Activated B cell treated with CpG ODN at 0.5 μM for 24 hours (primary cell): ENCODE results near the gene SAP30L. TPM values are rescaled to one million over a fixed set of nuclear protein-coding genes. Genes with fewer than 3 reads are reported as not detected.
A peak's percentile ranks its signal among the peaks of the same experiment; 100 is the strongest.

Experiments
- ATAC-seq: fragments of 200-7000 bp; cut with Tn5 transposase; one replicate; pipeline ENCODE4 v1.10.0; 2021; ENCODE audit warnings: low read depth, mild to moderate bottlenecking, moderate library complexity
- CTCF ChIA-PET: fragments of 350-600 bp; sonication (Branson Sonifier 250); formaldehyde crosslinking; loops from one replicate; lab custom pipeline; 2021; ENCODE audit warnings: antibody characterized with exemption; lab: Charles Lee
- POLR2A ChIA-PET: fragments of 350-600 bp; sonication (Branson Sonifier 250); formaldehyde crosslinking; loops from one replicate; lab custom pipeline; 2021; ENCODE audit warnings: antibody characterized with exemption; lab: Charles Lee
- DNase-seq: peaks from one replicate; pipeline ENCODE4 v3.0.0; 2022
- H3K27ac Mint-ChIP-seq: one replicate; pipeline ENCODE4 v1.8.0; 2020; ENCODE audit warnings: mixed read lengths
- H3K27me3 Mint-ChIP-seq: one replicate; pipeline ENCODE4 v1.8.0; 2021; ENCODE audit warnings: mixed read lengths
- H3K36me3 Mint-ChIP-seq: one replicate; pipeline ENCODE4 v1.8.0; 2021; ENCODE audit warnings: low read depth, mixed read lengths
- H3K4me1 Mint-ChIP-seq: one replicate; pipeline ENCODE4 v1.8.0; 2021; ENCODE audit warnings: mixed read lengths
- H3K4me3 Mint-ChIP-seq: one replicate; pipeline ENCODE4 v1.8.0; 2020; ENCODE audit warnings: mild to moderate bottlenecking, mixed read lengths
- H3K9me3 Mint-ChIP-seq: one replicate; pipeline ENCODE4 v1.8.0; 2020; ENCODE audit warnings: mixed read lengths
- intact Hi-C: fragments of 100-400 bp; cut with micrococcal nuclease; formaldehyde crosslinking; loops from one replicate; pipeline ENCODE4 v1.15.1; 2024
- total RNA-seq: library from RNA; stranded (reverse); gene quantifications from 2 replicates; pipeline ENCODE4 v1.2.3, GENCODE V29; 2022
- TF ChIP-seq, protein P1 (sequence below): fragments of 200-600 bp; IDR thresholded peaks from one replicate; pipeline ENCODE4 v1.8.0; 2022; ENCODE audit warnings: antibody characterized with exemption, mild to moderate bottlenecking

The SAP30L gene
- total RNA-seq, 1 donor from 2014 or later = 28.9 TPM

DNA sequence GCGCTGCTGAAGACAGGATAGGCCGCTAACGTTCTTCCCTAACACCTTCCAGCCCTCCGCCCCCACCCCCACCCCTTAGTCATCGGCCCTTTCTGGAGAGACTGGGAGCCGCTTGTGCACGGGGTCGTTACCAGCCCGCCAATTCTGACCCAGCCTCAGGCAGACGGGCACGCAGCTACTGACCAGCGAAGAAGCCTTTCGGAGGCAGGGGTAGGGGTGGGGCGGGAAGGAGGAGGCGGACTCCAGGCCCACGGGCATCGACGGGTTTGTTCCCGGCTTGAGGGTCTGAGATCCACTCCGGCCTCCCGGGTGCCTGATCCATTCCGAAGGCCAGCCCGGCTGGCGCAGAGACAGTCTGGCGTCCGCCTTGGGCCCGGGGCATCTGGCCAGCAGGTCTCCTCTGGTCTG is 33.0 kb downstream of the SAP30L start:
- no peak for DNase-seq
- no peaks in the 10 kb centered on the region for H3K9me3 Mint-ChIP-seq
- peaks cover 79% of the 10 kb centered on the region for H3K27me3 Mint-ChIP-seq
- intact Hi-C loops = no loop called here
- H3K4me3 Mint-ChIP-seq = no peak overlapping the region
- H3K27ac Mint-ChIP-seq = no peak overlapping the region
- ATAC-seq = no peak
- H3K36me3 Mint-ChIP-seq = no peaks in the 10 kb centered on the region
- CTCF ChIA-PET = interaction anchor here (0.6 kb wide), 1 partner anchor 89 kb away, joined by 3 read pairs; no protein-coding TSS in a partner anchor
- POLR2A ChIA-PET = no interaction called here
- peaks cover 56% of the 10 kb centered on the region for H3K4me1 Mint-ChIP-seq
- TF ChIP-seq, protein P1, sequence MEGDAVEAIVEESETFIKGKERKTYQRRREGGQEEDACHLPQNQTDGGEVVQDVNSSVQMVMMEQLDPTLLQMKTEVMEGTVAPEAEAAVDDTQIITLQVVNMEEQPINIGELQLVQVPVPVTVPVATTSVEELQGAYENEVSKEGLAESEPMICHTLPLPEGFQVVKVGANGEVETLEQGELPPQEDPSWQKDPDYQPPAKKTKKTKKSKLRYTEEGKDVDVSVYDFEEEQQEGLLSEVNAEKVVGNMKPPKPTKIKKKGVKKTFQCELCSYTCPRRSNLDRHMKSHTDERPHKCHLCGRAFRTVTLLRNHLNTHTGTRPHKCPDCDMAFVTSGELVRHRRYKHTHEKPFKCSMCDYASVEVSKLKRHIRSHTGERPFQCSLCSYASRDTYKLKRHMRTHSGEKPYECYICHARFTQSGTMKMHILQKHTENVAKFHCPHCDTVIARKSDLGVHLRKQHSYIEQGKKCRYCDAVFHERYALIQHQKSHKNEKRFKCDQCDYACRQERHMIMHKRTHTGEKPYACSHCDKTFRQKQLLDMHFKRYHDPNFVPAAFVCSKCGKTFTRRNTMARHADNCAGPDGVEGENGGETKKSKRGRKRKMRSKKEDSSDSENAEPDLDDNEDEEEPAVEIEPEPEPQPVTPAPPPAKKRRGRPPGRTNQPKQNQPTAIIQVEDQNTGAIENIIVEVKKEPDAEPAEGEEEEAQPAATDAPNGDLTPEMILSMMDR = no peak

DNA sequence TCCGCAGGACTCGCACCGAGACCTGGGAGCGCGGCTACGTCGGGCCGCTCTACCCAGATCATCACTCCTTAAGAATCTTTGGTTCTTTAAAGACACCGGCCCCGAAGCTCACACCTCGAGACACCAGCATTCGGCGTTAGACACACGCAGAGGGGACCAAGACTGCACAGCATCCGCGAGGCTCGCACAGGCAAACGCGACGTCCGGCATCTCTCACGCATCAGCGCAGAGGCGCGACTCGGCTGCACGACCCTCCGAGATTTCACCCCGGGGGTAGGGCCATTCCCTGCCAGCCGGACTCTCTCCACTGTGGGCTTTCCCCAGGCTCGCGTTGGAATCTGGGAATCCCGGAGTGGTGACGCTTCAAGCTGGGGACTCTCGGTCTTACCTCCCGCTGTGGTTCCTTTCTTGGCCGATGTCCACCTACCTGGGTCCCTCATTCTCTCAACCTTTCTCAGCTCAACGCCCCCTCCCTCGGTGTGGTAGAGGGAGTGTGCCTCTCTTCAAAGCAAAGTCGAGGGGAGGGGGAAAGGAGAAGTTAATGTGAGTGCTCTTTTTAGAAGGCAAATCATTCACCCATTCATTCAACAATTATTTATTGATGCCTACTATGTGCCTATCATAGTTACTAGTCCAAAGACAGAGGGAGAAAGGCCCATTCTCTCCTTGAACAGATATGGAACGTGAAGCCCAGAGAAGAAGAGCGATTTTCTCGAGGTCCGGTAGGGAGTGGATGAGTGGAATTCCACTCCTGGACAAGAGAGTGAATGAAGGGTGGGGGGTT is 33.6 kb downstream of the SAP30L start:
- POLR2A ChIA-PET = no interaction called here
- no peak for ATAC-seq
- H3K36me3 Mint-ChIP-seq = no peaks in the 10 kb centered on the region
- H3K27ac Mint-ChIP-seq = no peak overlapping the region
- peaks cover 79% of the 10 kb centered on the region for H3K27me3 Mint-ChIP-seq
- H3K9me3 Mint-ChIP-seq = no peaks in the 10 kb centered on the region
- TF ChIP-seq, protein P1 = no peak
- CTCF ChIA-PET = interaction anchor here (0.6 kb wide), 1 partner anchor 89 kb away, joined by 3 read pairs; no protein-coding TSS in a partner anchor
- H3K4me3 Mint-ChIP-seq = peak overlapping the region; percentile 69
- DNase-seq = no peak
- peaks cover 54% of the 10 kb centered on the region for H3K4me1 Mint-ChIP-seq
- intact Hi-C loops = no loop called here

DNA sequence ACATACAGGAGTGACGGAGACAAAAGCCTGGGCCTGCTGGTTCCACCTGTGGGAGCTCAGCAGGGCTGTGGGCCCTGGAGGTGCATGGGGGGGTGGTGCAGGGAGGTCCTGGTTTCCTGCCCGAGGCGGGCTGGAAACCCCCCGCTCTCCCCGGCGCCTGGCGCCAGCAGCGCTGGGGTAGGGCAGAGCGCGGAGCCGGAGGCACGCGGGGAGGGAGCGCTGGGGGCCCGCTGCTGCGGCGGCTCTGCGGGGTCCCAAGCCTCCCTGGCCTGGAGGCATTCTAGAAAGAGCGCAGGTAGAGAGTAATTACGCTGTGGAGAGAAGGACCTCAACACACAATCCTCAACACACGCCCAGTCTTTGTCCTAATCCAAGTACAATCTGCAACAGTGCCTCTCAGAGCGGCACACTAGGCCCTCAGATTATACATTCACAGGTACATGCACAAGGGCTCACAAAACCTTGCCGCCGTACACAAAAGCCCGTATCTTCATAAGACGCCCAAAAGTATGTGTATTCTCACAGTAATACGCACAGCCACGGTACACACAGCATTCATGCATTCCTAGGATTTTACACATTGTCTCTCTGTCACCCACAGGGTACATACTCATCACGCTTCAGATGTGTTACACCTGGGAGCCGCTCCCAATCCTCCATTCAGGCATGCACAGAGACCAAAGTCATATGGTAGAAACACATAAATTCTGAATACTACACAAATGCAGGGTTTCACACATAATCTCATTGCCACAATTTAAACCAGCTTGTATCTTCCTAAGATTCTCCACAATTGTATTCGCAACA is 34.4 kb downstream of the SAP30L start:
- TF ChIP-seq, protein P1 = no peak
- intact Hi-C loops = no loop called here
- ChIA-PET CTCF (interaction anchor here (0.9 kb wide), 1 partner anchor 12 kb away, joined by 3 read pairs; no protein-coding TSS in a partner anchor), POLR2A (no interaction called here)
- Mint-ChIP-seq H3K36me3 (no peaks in the 10 kb centered on the region), H3K4me1 (peaks cover 46% of the 10 kb centered on the region), H3K9me3 (no peaks in the 10 kb centered on the region), H3K4me3 (no peak overlapping the region), H3K27ac (no peak overlapping the region), H3K27me3 (peaks cover 78% of the 10 kb centered on the region)
- ATAC-seq = no peak
- no peak for DNase-seq

DNA sequence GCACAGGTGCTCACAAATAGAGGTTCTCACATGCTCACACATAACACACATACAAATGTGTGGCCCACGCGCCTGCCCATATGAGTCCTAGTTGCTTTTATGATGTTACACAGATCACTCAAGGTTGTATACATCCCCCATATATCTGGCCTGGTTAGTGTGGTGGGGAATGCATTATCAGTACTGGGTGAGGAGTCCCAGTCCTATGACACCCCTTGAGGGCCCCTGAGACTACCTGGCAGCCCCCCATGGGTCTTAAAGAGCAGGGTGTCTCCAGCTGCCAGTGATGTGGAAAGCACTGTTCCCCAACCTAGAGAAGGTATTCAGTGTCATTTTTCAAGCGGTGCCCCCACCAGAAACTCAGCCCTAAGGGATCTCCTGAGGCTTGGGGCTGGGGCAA is 35.0 kb downstream of the SAP30L start:
- Mint-ChIP-seq H3K9me3 (no peaks in the 10 kb centered on the region), H3K27ac (no peak overlapping the region), H3K27me3 (peaks cover 80% of the 10 kb centered on the region), H3K4me3 (no peak overlapping the region), H3K4me1 (peaks cover 41% of the 10 kb centered on the region), H3K36me3 (no peaks in the 10 kb centered on the region)
- CTCF ChIA-PET = interaction anchor here (0.9 kb wide), 1 partner anchor 13 kb away, joined by 3 read pairs; no protein-coding TSS in a partner anchor
- POLR2A ChIA-PET = no interaction called here
- TF ChIP-seq, protein P1 = no peak
- intact Hi-C loops = no loop called here
- no peak for DNase-seq
- ATAC-seq = no peak
